Colon (tissue), 2 donors: Measurements from ENCODE around the gene CFAP100.

Experiments
- FAIRE-seq: peaks from 2 replicates; lab custom pipeline; 2012; peaks lifted over from hg19 to GRCh38; lab: Jason Lieb, UNC
- donor health status: control.
- donor health status: control.

CFAP100 gene

DNA sequence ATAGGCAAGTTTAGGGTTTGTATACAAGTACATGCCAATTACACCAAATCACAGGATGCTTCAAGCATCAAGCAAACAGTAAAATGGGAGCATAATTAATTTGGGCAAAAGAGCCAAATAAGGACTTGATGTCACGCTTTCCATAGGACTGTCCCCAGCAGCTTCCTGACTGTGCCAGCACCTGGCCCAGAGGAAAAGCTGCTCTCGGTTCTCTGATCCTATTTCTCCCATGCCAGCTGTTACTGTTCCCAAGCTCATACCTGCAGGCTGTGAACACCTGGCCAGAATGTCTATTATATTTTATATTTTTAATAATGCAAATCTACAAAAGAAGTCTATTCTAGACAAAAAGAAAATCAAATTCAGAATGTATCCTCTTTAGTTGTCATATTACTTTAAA is 68.8 kb downstream of the CFAP100 start:
- FAIRE-seq, result no peak

DNA sequence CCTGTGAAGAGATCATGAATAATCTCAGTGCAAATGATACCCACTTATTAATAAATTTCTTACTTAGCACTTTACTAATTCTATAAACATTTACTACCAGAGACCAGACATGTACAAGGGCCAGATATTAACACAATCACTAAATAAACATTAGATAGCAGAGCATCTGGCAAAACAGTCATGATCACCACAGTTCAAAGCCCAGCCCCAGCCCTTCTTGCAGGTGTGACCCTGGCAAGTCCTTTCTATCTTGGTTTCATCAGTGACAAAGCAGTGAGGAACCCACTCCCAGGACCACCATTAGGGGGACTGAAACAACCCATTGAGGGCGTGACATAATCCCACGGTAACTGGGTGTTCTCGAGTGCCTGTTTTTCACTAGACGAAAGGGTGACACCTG is 69.4 kb downstream of the CFAP100 start:
- FAIRE-seq, result no peak

DNA sequence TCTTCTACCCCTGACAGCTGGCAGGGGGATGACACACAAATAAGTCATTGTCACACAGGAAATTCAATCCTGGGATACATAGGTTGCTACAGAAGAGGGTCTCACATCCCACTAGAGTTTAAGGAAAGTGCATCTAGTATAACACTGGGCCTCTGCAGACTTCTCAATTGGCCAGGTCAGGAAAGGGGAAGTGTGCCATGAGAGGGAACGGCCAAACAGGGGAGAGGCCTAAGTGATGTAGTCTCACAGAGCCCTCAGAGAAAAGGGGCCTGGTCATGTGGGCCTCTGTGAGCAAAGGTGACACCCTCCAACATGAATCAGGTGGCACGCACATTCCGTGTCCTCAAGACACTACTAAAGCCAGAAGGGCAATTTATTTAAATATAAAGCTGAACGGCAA is 69.8 kb downstream of the CFAP100 start:
- no peak for FAIRE-seq

DNA sequence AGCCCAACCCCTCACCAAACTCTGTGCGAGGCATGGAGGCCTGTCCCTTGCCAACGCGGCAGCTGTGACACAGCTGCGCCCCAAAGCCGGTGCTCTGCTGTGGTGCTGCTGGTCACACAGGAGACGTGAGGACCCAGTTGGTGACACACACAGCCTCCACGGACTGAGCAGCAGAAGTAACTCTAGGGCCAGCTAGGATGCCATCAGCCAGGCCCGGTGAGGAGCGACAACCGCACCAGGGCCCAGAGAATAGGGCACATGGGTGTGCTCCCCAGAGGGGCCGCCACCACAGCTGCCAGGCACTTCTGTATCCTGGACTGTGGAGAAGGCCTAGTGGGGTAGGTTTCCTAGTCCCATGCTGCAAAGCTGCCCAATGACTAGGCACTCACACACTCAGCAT is 70.3 kb downstream of the CFAP100 start:
- no peak for FAIRE-seq

DNA sequence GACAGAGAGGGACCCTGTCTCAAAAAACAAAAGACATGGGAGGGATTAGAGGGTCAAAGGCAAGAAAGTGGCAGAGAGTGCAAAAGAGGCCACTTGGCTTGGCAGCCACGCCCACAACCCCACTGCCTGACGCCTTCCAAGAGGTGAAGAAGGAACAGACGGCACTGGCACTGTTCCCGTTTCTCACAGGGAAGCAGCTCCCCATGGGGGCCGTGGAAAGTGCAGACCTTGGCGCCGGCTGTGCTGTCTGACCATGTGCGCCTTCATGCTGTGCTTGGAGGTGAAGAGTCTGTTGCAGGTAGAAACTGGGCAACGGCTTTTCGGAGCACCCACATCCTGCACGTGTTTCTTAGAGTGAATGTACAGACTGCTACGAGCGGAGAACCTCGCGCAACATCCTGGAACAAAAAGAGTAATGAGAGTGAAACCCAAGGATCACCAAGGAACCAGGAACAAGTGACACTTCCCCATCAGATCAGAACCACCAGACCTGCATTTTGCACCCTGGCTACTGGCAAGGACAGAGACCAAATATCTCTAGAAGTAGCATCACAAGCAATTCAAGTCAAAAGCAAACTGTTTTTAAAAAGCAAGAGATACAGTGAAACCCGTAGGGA is 71.3 kb downstream of the CFAP100 start:
- FAIRE-seq, result no peak

DNA sequence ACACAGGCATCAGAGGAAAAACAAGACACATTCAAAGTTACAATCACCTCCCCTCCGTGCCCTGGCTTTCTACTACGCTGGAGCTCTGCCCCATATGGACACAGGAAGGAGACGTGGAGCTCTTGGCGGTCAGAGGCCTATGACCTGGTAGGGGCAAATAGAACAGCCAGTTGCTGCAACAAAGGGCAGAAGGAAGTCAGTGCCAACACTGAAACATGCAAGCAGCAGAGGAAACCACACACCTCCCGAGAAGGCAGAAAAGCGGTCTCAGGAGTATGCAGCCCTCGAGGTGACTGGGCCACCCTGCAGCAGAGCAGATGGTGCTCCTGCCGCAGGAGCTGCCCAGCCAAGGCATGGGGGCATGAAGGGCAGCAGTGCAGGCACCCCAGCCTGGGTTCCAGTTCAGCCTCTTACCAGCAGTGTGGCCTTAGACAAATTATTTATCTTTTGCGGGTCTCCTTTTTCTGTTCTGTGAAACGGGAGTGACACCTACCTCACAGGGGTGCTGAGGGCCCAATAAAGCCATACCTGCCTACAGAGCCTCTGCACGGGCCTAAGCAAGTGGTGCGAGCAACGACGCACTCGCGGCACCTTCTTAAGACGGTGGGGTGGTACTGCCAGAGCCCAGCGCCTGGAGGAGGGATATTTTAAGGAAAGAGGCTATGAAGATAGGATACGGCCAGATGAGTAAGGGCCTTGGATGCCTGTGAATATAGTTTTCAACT is 72.3 kb downstream of the CFAP100 start:
- no peak for FAIRE-seq

DNA sequence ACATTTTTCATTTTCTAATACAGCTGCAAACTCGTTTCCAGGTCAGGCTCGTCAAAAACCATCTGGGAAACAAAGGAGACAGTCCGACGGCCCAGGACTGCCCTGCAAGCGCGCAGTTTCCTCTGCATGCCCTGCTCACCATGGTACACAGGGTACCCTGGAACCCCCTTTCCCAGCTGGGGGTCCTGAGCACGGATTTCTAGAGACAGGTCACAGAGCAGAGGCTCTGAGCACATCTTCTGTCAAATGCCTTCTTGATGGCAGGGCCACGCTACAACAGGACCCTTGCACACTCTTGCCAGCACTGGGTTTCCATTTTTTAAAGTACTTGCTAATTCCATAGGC is 72.9 kb downstream of the CFAP100 start:
- no peak for FAIRE-seq

DNA sequence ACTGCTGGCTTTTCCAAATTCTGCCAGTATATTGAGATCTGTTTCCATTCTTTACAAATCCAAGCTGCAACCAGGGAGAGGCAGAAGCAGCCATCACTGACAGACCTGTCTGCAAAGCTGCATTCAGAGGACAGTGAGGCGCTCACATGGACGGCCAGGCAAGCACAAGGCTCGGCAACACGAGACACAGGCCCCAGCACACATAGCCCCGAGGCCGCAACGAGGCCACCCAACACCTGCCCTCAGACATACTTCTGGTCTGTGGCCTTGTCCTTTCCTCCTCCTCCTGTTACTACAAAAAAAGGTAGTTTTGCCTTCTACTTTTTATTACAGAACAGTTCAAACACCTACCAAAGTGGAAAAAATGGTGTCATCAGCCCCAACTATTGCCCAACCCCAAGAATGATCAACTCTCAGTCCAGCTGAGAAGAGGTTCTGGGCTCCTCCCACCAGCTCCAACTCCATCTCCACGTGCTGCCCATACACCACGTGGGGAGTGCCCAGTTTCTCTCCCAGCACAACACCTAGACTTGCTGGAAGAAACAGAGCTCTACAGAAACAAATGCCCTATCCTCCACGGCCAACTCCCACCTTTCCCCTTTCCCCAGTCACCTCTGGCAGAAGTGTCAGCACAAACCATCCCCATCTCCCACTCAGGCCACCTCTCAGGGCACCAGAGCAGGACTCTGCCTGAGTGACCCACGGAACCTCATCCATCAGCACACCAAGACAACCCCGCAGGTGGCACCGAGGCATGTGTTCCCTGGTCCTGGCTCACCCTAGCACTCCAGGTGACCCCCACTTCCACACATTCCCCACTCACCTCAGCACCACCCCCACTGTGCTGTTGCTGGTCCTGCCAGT is 73.6 kb downstream of the CFAP100 start:
- FAIRE-seq, result no peak

DNA sequence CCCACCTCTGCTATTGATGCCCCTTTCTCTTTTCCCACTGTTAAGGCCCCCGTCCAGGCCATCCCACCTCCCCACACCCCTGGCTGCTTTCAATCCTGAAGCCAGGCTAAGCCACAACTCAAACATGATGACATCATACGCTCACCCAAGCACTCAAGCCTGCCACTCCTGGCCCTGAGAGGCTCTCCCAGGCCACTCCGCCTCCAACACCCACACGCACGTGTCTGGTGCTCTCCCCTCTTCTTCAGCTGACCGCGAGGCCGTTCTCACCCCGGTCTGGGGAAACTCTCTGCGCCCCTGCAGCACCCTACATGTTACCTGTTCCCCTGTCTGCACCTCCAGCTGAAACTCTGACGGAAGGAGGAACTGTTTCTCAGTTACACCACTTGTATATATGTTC is 74.8 kb downstream of the CFAP100 start:
- FAIRE-seq, result no peak

DNA sequence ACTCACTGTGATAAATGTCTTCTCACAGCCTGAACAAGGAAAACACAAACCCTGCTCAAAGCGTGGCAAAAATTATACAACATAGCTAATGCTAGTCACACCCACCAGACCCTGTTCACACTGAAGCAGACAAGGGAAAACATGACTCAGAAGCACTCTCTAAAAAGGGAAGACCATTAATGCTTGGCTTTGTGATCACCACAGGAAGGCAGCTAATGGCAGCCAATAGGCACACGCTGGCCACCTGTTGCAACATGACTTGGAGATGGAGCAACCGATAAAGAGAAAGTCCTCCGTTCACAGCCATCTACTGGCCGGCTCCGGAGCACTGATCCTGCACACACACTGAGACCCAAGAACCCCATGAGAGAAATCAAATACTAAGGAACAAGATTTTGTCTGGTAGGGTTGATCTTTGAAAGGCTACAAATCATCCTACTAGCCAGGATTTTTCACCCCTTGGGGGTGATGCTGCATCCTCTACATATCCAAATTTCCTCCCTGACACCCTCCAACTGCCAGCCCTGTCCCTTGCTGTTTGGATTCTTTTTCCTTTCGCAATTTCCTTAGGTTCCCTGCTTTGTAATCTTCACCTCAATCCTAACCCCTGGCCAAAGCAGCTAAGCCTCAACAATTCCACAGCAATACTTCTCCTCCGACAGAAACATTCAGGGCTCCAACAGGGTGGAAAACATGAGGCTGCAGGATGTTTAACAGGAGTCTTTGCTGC is 77.7 kb downstream of the CFAP100 start:
- FAIRE-seq, result no peak

DNA sequence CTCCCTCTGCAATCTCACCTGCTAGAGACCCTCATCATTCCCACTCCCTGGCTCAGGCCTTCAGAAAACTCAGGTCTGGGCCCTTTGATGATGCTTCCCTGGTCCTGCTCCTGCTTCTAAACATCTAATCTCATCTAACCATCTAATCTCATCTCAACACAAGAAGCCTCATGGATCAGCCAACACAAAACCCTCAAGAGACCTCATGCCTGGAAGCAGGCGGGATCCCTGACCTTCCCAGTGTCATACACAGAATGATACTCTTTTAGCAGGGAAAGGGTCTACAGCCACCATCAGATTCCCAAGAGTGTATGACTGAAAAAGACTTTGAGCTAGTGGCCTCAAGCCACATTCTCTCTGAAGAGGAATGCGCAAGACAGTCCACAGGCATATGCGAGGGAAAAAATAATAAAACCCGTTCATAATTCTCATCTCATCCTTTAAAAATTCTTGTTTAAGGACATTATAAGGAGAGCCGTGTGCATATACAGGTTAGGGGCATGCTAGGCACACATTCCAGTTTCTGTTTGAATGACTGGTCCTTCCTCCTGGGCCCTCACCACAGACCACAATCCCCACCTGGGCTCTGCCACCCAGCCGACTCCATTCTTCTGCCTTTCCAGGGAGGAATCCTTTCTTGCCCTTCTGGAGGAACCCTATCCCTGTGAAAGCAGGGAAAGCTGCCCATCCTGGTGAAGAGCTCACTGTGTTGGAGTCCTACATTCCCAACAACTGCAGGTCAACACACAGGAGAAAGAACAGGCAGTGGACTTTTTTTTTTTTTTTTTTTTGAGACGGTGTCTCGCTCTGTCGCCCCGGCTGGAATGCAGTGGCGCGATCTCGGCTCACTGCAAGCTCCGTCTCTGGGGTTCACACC is 78.8 kb downstream of the CFAP100 start:
- FAIRE-seq, result no peak

DNA sequence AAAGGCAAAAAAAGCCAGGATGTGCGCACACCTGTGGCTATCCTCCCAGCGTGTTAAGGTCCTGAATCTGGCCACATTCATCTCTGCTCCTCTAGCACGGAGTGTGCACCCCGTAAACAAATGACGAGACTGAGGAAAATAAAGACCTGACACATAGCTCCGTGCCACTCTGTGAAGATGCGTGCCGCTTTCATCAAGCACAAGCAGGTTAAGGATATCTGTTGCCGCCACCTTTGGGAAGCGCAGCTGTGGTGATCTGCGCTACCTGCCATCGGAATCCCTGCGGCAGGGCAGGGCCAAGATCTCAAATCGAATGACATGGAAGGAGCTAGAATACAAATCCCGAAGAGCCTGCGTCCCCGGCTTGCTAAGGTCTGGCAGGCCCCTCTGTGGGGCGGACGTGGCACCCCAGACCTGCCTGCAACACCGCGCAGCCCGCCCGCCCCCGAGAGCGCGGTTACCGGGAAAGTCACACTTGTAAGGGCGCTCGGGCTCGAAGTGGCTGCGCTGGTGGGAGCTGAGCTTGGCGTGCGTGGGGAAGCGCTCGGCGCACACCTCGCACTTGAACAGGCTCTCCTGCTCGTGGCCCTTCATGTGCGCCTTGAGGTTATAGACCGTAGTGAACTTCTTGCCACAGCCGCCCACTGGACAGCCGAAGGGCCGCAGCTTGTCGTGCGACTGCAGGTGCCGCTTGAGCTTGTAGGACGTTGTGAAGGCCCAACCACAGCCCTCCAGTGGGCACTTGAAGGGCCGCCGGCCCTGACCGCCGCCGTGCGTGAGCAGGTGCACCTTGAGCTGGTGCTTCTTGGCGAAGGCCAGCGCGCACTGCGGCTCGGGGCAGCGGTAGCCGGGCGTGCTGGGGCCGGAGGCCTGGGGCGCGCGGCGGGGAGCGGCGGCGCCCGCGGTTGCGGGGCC is 80.0 kb downstream of the CFAP100 start:
- no peak for FAIRE-seq

DNA sequence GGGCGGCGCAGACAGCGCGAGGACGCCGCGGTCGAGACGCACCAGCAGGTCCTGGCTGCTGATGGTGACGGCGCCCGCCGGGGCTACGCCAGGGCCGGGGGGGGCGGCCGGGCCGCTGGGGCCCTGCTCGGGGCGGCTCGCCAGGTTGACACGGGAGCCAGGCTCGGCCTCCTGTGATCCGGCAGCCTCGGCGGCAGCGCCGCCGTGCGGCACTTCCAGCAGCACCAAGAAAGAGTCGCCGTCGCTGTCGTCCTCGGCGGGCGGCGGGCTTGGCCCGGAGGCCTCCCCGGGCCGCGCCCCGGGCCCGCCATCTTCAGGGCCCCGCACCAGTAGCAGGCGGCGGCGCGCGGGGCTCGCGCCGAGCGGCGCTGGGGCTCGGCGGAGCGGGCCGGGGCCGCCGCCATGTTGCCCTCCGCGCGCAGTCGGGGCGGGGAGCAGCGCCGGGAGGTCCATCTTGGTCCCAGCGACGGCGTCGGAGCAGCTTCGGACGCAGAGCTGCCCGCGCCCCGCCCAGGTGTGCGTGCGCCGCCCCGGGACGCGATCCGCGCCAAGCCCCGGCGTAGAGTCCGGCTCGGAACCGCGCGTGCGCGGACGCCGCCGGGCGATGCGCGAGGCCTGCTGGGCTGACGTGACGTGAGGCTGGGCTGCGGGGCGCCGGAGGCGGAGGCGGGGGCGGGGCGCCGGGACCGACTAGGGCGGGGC is 80.9 kb downstream of the CFAP100 start, which contains the start of gene ZXDC:
Gene ZXDC, minus strand, starts transcription at position 479 of the 702 bp plus-strand sequence. Its CDS starts 26 bp downstream, at position 453.
- no peak for FAIRE-seq

DNA sequence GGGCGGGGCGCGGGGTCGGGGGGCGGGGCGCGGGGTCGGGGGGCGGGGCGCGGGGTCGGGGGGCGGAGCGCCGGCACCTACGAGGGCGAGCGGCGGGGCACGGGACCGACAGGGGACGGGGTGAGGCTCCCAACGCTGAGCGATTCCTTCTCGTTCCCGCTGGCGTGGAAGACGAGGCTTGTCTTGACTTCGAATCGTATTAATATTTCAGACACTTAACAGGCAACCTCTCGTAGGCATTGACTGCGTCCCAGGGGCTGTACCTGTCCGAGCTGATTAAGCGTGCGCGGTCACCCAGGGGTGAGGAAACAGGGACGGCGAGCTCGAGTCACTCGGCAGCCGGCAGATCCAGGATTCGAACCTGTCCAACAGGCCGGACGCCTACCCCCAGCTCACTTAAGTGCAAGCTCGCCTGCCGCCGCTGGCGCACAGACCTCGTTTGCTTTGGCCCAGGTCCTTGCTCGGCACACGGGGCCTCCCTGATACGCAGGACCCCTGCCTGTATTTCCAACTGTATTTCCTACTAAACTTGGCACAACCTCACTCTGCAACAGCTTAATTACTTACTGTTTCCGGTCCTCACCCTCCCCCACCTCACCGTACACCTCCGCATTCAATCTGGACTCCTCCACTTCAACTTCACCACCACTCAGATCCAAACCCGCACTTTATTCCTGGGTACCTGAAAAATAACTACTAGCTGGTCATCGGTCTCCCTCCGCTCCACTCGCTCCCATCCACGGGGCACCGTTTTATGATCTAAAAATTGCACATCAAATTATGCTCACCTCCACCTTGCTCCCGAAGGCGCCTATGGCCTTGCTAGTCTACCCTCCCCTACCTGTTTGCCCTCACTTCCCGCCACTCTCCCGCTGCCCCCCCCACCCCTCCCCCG is 81.7 kb downstream of the CFAP100 start:
- FAIRE-seq, result no peak

DNA sequence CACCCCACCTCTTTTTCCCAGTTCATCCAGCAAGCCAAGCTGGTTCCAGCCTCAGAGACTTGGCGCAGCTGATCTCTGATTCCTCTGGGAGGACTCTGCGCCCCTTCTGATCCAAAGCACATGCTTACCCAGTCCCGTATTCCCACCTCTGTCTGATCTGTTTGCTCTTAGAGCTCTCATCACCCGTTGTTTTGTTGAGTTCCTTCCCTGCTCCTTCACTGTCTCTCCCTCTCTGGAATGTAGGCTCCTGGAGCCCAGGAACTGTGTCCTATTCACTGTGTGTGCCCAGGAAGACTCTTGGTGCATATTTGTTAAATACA is 82.3 kb downstream of the CFAP100 start:
- FAIRE-seq, result no peak

DNA sequence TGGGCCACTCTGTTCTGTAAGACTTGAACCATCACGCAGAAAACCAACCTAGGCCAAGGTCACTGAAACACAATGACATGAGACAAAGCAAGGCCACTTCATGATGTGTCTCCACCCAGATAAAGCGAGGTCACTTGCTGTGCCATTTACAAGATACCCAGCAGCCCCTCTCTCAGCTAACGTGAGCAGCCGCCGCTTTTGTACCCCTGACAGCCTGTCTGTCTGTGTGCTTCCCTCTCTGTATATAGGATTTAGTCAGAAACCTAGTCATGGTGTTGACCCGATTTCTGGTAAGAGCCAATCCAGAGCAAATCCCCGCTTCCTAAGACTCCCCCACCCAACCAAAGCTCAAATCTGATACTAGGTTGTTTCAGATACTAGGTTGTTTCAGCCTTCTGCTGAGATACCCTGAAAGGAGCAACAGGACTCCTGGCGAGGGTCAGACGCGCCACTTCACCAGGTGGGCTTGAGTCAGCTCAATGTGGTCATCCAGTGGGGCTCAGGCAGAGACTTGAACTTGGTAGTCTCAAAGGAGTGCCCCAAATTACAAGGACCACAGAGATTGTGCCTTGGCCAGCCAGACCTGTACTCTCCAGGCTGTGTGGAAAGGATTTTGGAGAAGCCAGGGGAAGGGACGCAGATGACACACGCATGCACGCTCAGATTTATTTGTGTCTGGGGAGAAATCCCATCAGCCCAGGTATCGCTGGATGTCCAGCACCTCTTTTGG is 84.0 kb downstream of the CFAP100 start:
- FAIRE-seq, result no peak

DNA sequence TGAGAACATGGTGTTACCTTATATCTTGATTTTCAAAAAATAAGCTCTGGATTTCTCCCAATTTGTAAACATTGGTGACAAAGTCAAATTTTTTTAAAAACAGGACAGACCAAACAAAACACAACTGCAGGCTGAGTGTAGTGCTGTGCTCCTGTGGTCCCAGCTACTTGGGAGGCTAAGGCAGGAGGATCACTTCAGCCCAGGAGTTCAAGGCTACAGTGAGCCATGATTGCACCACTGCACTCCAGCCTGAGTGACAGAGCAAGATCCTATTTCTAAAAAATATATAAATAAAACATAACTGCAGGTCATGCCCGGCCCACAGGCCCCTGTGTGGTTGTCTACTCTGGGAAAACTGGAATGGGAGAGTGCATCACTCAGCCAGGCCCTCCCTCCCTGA is 84.9 kb downstream of the CFAP100 start:
- no peak for FAIRE-seq

DNA sequence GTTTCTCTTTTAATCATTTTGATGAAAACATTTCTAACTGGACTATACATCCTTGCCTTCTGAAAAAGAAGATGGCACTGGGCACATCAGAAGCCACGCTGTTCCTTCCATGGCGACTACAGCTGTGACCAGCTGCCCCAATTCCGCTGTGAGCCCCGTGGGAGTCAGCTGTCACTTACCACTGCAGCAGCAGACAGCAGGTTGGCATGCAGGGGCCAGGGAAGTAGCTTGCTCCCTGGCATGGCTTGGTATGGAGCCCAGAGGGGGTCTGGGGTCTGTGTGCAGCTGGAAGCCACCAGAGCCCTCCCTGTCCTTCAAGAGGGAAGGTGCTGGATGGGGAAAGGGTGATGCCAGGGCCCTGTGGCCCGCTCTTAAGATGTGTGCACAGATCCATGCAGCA is 85.5 kb downstream of the CFAP100 start:
- FAIRE-seq, result no peak
